Fibroblast of pulmonary artery (primary cell): ENCODE data around the gene ACKR3.

Source experiments
- DNase-seq: peaks from one replicate; pipeline ENCODE4 v3.0.0-alpha.2; 2010; ENCODE audit warnings: low read depth
- H3K4me3 ChIP-seq: replicated peaks from 2 replicates; pipeline ENCODE4 v1.5.1; 2011; ENCODE audit warnings: low read depth, mild to moderate bottlenecking, control low read depth, low read length, moderate library complexity
- CTCF ChIP-seq: IDR thresholded peaks from 2 replicates; pipeline ENCODE4 v1.5.1; 2011; ENCODE audit warnings: mild to moderate bottlenecking, control low read depth, low read length, inconsistent platforms; ENCODE audit errors: missing control alignments

ACKR3 gene

GRCh38 chr2:236626391-236627150 is 56.9 kb downstream of the ACKR3 start:
- no peak for DNase-seq
- no peak for TF ChIP-seq CTCF

GRCh38 chr2:236627193-236627592 is 57.6 kb downstream of the ACKR3 start:
- no peak for DNase-seq
- no peak for TF ChIP-seq CTCF
- no peak overlapping the region for H3K4me3 ChIP-seq

More at GRCh38 chr2:236626391-236627150, 56.9 kb downstream of the ACKR3 start:
- H3K4me3 ChIP-seq = no peak overlapping the region

- no peak for DNase-seq
- no peak for TF ChIP-seq CTCF
- no peak overlapping the region for H3K4me3 ChIP-seq
These were observed 58.2 kb downstream of the ACKR3 start for GRCh38 chr2:236627841-236628240.

GRCh38 chr2:236628256-236628901 is 58.8 kb downstream of the ACKR3 start:
- TF ChIP-seq CTCF = no peak
- no peak for DNase-seq
- H3K4me3 ChIP-seq = no peak overlapping the region

GRCh38 chr2:236628981-236629605 is 59.5 kb downstream of the ACKR3 start:
- no peak for DNase-seq
- H3K4me3 ChIP-seq = no peak overlapping the region
- TF ChIP-seq CTCF = no peak

GRCh38 chr2:236629961-236630872 is 60.6 kb downstream of the ACKR3 start:
- H3K4me3 ChIP-seq = no peak overlapping the region
- no peak for TF ChIP-seq CTCF
- DNase-seq = no peak
